Activated CD4-positive, alpha-beta memory T cell treated with anti-CD3 and anti-CD28 coated beads for 36 hours (primary cell): ENCODE measurements around the gene NRG3. TPM values are rescaled to one million over a fixed set of nuclear protein-coding genes. Genes with fewer than 3 reads are reported as not detected.

Source experiments
- CTCF ChIA-PET: fragments of 350-600 bp; sonication (Branson Sonifier 250); formaldehyde crosslinking; loops from one replicate; lab custom pipeline; 2021; ENCODE audit warnings: antibody characterized with exemption, inconsistent platforms; lab: Charles Lee
- POLR2A ChIA-PET: fragments of 350-600 bp; sonication (Branson Sonifier 250); formaldehyde crosslinking; loops from one replicate; lab custom pipeline; 2021; ENCODE audit warnings: antibody characterized with exemption; lab: Charles Lee
- DNase-seq: peaks from one replicate; pipeline ENCODE4 v3.0.0-alpha.2; 2020
- H3K27ac Mint-ChIP-seq: one replicate; pipeline ENCODE4 v1.8.0; 2021; ENCODE audit warnings: mixed read lengths
- H3K27me3 Mint-ChIP-seq: one replicate; pipeline ENCODE4 v1.8.0; 2021; ENCODE audit warnings: mixed read lengths
- H3K36me3 Mint-ChIP-seq: one replicate; pipeline ENCODE4 v1.8.0; 2021; ENCODE audit warnings: mixed read lengths
- H3K4me1 Mint-ChIP-seq: one replicate; pipeline ENCODE4 v1.8.0; 2021; ENCODE audit warnings: low read depth, mixed read lengths
- H3K4me3 Mint-ChIP-seq: one replicate; pipeline ENCODE4 v1.8.0; 2021; ENCODE audit warnings: mild to moderate bottlenecking, mixed read lengths
- H3K9me3 Mint-ChIP-seq: one replicate; pipeline ENCODE4 v1.8.0; 2021; ENCODE audit warnings: mixed read lengths
- intact Hi-C: fragments of 100-400 bp; cut with micrococcal nuclease; formaldehyde crosslinking; loops from one replicate; pipeline ENCODE4 v1.15.1; 2023
- total RNA-seq, 2 experiments: library from RNA; stranded (reverse); gene quantifications; one replicate each; pipeline ENCODE4 v1.2.3, GENCODE V29; 2021

Gene NRG3
- total RNA-seq, 2 experiments from 2014 or later = not detected

DNA sequence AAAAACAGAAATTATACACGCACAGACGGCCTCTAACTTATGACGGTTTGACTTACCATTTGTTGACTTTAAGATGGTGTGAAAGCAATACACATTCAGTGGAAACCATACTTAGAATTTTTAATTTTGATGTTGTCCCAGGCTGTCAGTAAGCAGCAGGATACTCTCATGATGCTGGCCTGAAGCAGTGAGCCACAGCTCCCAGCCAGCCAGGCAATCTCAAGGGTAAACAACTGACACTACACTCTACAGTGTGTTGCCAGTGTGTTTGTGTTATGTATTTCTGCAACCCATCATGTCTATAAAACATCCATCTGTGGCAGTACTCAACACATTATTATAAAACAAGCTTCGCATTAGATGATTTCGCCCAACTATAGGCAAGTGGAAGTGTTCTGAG, 747.5 kb downstream of the NRG3 start:
- no peak for DNase-seq
- no peaks in the 10 kb centered on the region for H3K27me3 Mint-ChIP-seq
- CTCF ChIA-PET = no interaction called here
- peaks cover 3% of the 10 kb centered on the region for H3K9me3 Mint-ChIP-seq
- H3K36me3 Mint-ChIP-seq = no peaks in the 10 kb centered on the region
- POLR2A ChIA-PET = no interaction called here
- intact Hi-C loops = no loop called here
- H3K4me1 Mint-ChIP-seq = no peaks in the 10 kb centered on the region
- no peak overlapping the region for H3K4me3 Mint-ChIP-seq
- no peak overlapping the region for H3K27ac Mint-ChIP-seq

DNA sequence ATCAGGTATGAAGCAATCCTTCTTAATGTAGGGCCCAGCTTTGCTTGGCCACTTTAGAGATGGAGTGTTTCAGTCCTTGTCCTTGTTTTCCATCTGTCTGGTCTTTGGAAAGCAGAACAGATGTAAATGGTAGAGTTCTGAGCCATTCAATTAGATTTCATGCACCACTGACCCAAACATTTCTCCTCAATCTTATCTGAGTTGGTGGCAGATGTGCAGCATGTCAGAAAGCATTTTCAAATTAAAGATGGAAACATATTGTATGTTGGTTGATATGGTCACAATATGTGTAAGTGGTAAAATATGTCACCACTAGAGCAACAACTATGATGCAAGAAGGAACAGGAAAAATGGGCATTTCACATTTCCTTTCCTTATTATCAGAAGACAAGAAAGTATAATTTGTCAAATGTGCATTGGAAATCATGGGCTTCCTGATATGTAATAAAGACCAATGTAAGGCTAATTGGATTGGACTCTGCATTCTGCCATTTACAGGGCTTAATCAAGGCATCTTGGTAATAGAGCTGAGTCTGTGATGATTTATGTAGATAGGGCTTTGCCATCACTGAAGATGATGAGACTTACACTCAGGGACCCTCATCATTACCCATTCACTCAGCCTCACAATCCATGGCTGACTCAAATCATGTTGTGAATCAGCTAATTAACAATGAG, 750.7 kb downstream of the NRG3 start:
- Mint-ChIP-seq H3K27me3 (no peaks in the 10 kb centered on the region), H3K27ac (no peak overlapping the region), H3K4me1 (no peaks in the 10 kb centered on the region), H3K36me3 (no peaks in the 10 kb centered on the region), H3K4me3 (no peak overlapping the region), H3K9me3 (peaks cover 8% of the 10 kb centered on the region)
- intact Hi-C loops = no loop called here
- ChIA-PET CTCF (no interaction called here), POLR2A (no interaction called here)
- no peak for DNase-seq

GRCh38 chr10:82628373-82628772, 753.4 kb downstream of the NRG3 start:
- ChIA-PET CTCF (no interaction called here), POLR2A (no interaction called here)
- intact Hi-C loops = no loop called here
- peaks cover 14% of the 10 kb centered on the region for H3K9me3 Mint-ChIP-seq
- H3K27ac Mint-ChIP-seq = no peak overlapping the region
- H3K4me3 Mint-ChIP-seq = no peak overlapping the region
- no peaks in the 10 kb centered on the region for H3K36me3 Mint-ChIP-seq
- no peaks in the 10 kb centered on the region for H3K4me1 Mint-ChIP-seq
- no peak for DNase-seq
- H3K27me3 Mint-ChIP-seq = no peaks in the 10 kb centered on the region

DNA sequence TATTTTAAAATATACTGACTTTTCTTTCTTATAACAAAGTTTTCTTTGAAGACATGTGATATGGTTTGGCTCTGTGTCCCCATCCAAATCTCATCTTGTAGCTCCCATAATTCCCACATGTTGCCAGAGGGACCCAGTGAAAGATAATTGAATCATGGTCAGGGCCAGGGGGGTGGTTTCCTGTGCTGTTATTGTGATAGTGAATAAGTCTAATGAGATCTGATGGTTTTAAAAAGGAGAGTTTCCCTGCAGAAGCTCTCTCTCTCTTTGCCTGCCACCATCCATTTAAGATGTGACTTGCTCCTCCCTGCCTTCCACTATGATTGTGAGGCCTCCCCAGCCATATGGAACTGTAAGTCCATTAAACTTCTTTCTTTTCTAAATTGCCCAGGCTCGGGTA, 768.1 kb downstream of the NRG3 start:
- Mint-ChIP-seq H3K4me1 (no peaks in the 10 kb centered on the region), H3K27me3 (no peaks in the 10 kb centered on the region), H3K9me3 (peaks cover 5% of the 10 kb centered on the region), H3K36me3 (no peaks in the 10 kb centered on the region), H3K4me3 (no peak overlapping the region), H3K27ac (no peak overlapping the region)
- CTCF ChIA-PET = no interaction called here
- DNase-seq = no peak
- POLR2A ChIA-PET = no interaction called here
- intact Hi-C loops = no loop called here

- intact Hi-C loops = no loop called here
- no peak for DNase-seq
- H3K9me3 Mint-ChIP-seq = peaks cover 5% of the 10 kb centered on the region
- CTCF ChIA-PET = no interaction called here
- no peaks in the 10 kb centered on the region for H3K27me3 Mint-ChIP-seq
- no peaks in the 10 kb centered on the region for H3K36me3 Mint-ChIP-seq
- no peaks in the 10 kb centered on the region for H3K4me1 Mint-ChIP-seq
- H3K4me3 Mint-ChIP-seq = no peak overlapping the region
- POLR2A ChIA-PET = no interaction called here
- H3K27ac Mint-ChIP-seq = no peak overlapping the region
Observed at GRCh38 chr10:82643601-82644000, 768.6 kb downstream of the NRG3 start.

DNA sequence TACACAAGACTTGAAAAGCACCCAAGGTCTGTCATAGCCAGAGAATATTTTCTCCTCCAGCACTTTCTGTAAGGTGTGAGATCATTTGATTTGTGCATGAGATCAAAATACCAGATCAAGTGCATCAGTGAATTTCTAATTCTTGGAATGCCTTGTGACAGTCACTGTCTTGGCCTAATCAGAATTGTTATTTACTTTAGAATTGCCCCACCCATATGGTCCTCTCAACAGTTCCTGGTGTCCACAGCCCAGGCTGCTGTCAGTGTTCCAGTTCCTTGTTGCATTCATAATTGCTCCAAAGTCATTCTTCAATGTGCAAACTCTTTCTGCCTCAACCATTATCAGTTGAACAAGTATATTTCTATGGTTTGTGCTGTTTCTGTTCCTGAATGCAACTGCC, 770.2 kb downstream of the NRG3 start:
- POLR2A ChIA-PET = no interaction called here
- H3K36me3 Mint-ChIP-seq = no peaks in the 10 kb centered on the region

GRCh38 chr10:82653244-82654155, 778.5 kb downstream of the NRG3 start:
- no peaks in the 10 kb centered on the region for H3K27me3 Mint-ChIP-seq
- no peaks in the 10 kb centered on the region for H3K4me1 Mint-ChIP-seq
- no peaks in the 10 kb centered on the region for H3K9me3 Mint-ChIP-seq
- H3K36me3 Mint-ChIP-seq = no peaks in the 10 kb centered on the region
- ChIA-PET CTCF (no interaction called here), POLR2A (no interaction called here)
- H3K4me3 Mint-ChIP-seq = no peak overlapping the region
- H3K27ac Mint-ChIP-seq = no peak overlapping the region
- DNase-seq = no peak
- intact Hi-C loops = no loop called here

More for the DNA sequence above, 770.2 kb downstream of the NRG3 start:
- DNase-seq = no peak
- CTCF ChIA-PET = interaction anchor here (0.8 kb wide), 1 partner anchor 1895 kb away, joined by 4 read pairs; no protein-coding TSS in a partner anchor
- Mint-ChIP-seq H3K27me3 (no peaks in the 10 kb centered on the region), H3K4me3 (no peak overlapping the region), H3K4me1 (no peaks in the 10 kb centered on the region), H3K9me3 (peaks cover 5% of the 10 kb centered on the region), H3K27ac (no peak overlapping the region)
- intact Hi-C loops = no loop called here

GRCh38 chr10:82660205-82660604, 785.2 kb downstream of the NRG3 start:
- Mint-ChIP-seq H3K27ac (no peak overlapping the region), H3K4me1 (no peaks in the 10 kb centered on the region), H3K9me3 (no peaks in the 10 kb centered on the region), H3K27me3 (no peaks in the 10 kb centered on the region), H3K4me3 (no peak overlapping the region), H3K36me3 (no peaks in the 10 kb centered on the region)
- POLR2A ChIA-PET = no interaction called here
- DNase-seq = no peak
- intact Hi-C loops = no loop called here
- CTCF ChIA-PET = no interaction called here

DNA sequence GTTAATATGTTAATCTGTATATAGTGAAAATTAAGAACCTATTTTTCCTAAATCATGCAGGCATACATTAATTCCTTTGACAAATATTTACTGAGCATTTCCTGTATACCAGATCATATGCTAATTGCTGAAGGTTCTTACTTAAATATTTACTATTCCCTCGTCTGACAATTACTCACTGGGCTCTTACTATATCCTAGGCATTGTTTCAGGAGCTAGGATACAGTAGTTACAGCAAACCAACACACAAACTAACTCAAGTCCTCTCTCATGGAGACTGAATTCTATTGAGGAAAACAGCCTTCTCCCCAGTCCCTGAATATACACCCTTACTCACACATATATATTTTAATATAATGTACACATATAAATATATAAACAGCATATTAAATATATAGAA, 786.0 kb downstream of the NRG3 start:
- CTCF ChIA-PET = no interaction called here
- H3K27me3 Mint-ChIP-seq = no peaks in the 10 kb centered on the region
- no peak for DNase-seq
- intact Hi-C loops = no loop called here
- H3K4me3 Mint-ChIP-seq = no peak overlapping the region
- no peaks in the 10 kb centered on the region for H3K4me1 Mint-ChIP-seq
- no peak overlapping the region for H3K27ac Mint-ChIP-seq
- POLR2A ChIA-PET = no interaction called here
- H3K36me3 Mint-ChIP-seq = no peaks in the 10 kb centered on the region
- H3K9me3 Mint-ChIP-seq = no peaks in the 10 kb centered on the region

DNA sequence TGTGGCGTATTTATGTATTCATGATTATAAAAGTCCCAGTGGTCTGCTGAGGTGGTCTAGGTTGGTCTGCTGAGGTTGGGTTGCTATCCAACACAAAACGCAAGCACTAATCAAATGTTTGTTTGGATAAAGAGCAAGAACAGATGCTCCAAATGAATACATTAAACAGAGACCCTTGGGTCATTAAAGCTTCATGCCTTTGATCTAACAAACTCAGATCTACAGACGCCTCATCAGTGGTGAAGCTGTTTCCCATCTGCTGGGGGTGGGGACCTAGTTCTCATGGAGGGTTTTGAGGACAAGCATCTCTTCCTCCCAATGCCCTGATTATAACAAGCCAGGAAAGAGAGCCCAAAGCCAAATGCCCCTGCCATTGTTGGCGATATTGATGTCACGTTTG, 786.7 kb downstream of the NRG3 start:
- H3K27me3 Mint-ChIP-seq = no peaks in the 10 kb centered on the region
- H3K27ac Mint-ChIP-seq = no peak overlapping the region
- no peaks in the 10 kb centered on the region for H3K4me1 Mint-ChIP-seq
- ChIA-PET POLR2A (no interaction called here), CTCF (no interaction called here)
- intact Hi-C loops = no loop called here
- no peaks in the 10 kb centered on the region for H3K36me3 Mint-ChIP-seq
- no peaks in the 10 kb centered on the region for H3K9me3 Mint-ChIP-seq
- no peak for DNase-seq
- no peak overlapping the region for H3K4me3 Mint-ChIP-seq

GRCh38 chr10:82668221-82668895, 793.4 kb downstream of the NRG3 start:
- ChIA-PET CTCF (no interaction called here), POLR2A (no interaction called here)
- Mint-ChIP-seq H3K4me1 (no peaks in the 10 kb centered on the region), H3K27ac (no peak overlapping the region), H3K27me3 (no peaks in the 10 kb centered on the region), H3K9me3 (peaks cover 2% of the 10 kb centered on the region), H3K4me3 (no peak overlapping the region), H3K36me3 (no peaks in the 10 kb centered on the region)
- intact Hi-C loops = no loop called here
- no peak for DNase-seq

- DNase-seq = no peak
- POLR2A ChIA-PET = no interaction called here
- CTCF ChIA-PET = no interaction called here
- Mint-ChIP-seq H3K27me3 (no peaks in the 10 kb centered on the region), H3K4me1 (no peaks in the 10 kb centered on the region), H3K36me3 (no peaks in the 10 kb centered on the region), H3K4me3 (no peak overlapping the region), H3K9me3 (peaks cover 10% of the 10 kb centered on the region), H3K27ac (no peak overlapping the region)
- intact Hi-C loops = no loop called here
Observed at GRCh38 chr10:82674036-82674435, 799.0 kb downstream of the NRG3 start.
